Measurements from ENCODE around the gene ANKLE2. TPM values are rescaled to one million over a fixed set of nuclear protein-coding genes. Genes with fewer than 3 reads are reported as not detected.

The ANKLE2 gene
- total RNA-seq, 1 experiment from 2014 or later, result 80.3 TPM

GRCh38 chr12:132747896-132748295 is 13.7 kb downstream of the ANKLE2 start:
- Histone ChIP-seq H3K27me3 (ENCODE audit: insufficient read depth, low read length) (no peaks in the 10 kb centered on the region), H2BK5ac (ENCODE audit: insufficient read length, low read length) (no peak overlapping the region), H2BK12ac (ENCODE audit: insufficient read length, low read depth, low read length) (no peak overlapping the region), H4K5ac (ENCODE audit: insufficient read length, low read depth, low read length) (no peak overlapping the region), H3K9me3 (ENCODE audit: control insufficient read depth, low read depth, low read length) (no peaks in the 10 kb centered on the region), H2BK15ac (ENCODE audit: low read depth, low read length) (no peak overlapping the region), H3K18ac (ENCODE audit: insufficient read length, low read depth, low read length) (no peak overlapping the region), H3K4me2 (ENCODE audit: insufficient read depth, insufficient read length, low read length) (no peak overlapping the region), H2AK5ac (ENCODE audit: insufficient read length, low read length) (no peak overlapping the region), H3K79me1 (ENCODE audit: insufficient read depth, low read depth, low read length, poor library complexity, severe bottlenecking) (no peaks in the 10 kb centered on the region), H3K9ac (ENCODE audit: extremely low read depth, insufficient read length, low read length) (no peak overlapping the region), H4K91ac (ENCODE audit: insufficient read length, low read depth, low read length) (no peak overlapping the region), H2AFZ (ENCODE audit: low read length) (no peak overlapping the region), H2BK120ac (ENCODE audit: low read depth, low read length, poor library complexity, severe bottlenecking) (no peak overlapping the region), H4K8ac (replicated peaks; ENCODE audit: insufficient read length, low read depth, low read length) (no peak overlapping the region), H3K4ac (ENCODE audit: low read depth, low read length) (no peak overlapping the region), H3K27ac (ENCODE audit: insufficient read length, low read depth, low read length) (no peak overlapping the region), H3K56ac (ENCODE audit: insufficient read length, low read depth, low read length) (no peak overlapping the region), H3K23ac (ENCODE audit: insufficient read length, low read depth, low read length) (no peak overlapping the region), H3K79me2 (ENCODE audit: insufficient read depth, low read length) (no peaks in the 10 kb centered on the region; the same call in 1 of the 2 replicates), H3K23me2 (ENCODE audit: insufficient read length, low read depth, low read length, poor library complexity, severe bottlenecking) (no peaks in the 10 kb centered on the region), H3K4me1 (ENCODE audit: insufficient read depth, low read length) (no peaks in the 10 kb centered on the region), H4K20me1 (ENCODE audit: control insufficient read depth, insufficient read depth, insufficient read length) (peaks cover 2% of the 10 kb centered on the region), H3K14ac (ENCODE audit: insufficient read depth, low read length) (no peak overlapping the region), H3T11ph (ENCODE audit: low read length) (no peak overlapping the region), H2BK20ac (ENCODE audit: low read depth, low read length, poor library complexity, severe bottlenecking) (no peak overlapping the region)
- Mint-ChIP-seq H3K36me3 (ENCODE audit: insufficient read depth in 1 of 3, low read depth in 3 of 3) (peaks cover 61 to 93% (median 81%) of the 10 kb centered on the region in 3 experiments; a peak in 6 of 7 replicates), H3K27ac (no peak overlapping the region), H3K4me3 (no peak overlapping the region), H3K9me3 (no peaks in the 10 kb centered on the region), H3K4me1 (no peaks in the 10 kb centered on the region), H3K27me3 (ENCODE audit: low read depth) (no peaks in the 10 kb centered on the region)
- TF ChIP-seq, protein P1, sequence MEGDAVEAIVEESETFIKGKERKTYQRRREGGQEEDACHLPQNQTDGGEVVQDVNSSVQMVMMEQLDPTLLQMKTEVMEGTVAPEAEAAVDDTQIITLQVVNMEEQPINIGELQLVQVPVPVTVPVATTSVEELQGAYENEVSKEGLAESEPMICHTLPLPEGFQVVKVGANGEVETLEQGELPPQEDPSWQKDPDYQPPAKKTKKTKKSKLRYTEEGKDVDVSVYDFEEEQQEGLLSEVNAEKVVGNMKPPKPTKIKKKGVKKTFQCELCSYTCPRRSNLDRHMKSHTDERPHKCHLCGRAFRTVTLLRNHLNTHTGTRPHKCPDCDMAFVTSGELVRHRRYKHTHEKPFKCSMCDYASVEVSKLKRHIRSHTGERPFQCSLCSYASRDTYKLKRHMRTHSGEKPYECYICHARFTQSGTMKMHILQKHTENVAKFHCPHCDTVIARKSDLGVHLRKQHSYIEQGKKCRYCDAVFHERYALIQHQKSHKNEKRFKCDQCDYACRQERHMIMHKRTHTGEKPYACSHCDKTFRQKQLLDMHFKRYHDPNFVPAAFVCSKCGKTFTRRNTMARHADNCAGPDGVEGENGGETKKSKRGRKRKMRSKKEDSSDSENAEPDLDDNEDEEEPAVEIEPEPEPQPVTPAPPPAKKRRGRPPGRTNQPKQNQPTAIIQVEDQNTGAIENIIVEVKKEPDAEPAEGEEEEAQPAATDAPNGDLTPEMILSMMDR (conservative IDR thresholded peaks at IDR 0.05), result no peak
- no CpG with 5 or more reads among the region's 22 CpGs for WGBS (ENCODE audit: extremely low coverage, insufficient read length, low lambda C conversion rate)
- no peak for DNase-seq
